Caki2 (cell line): ENCODE results near the gene KCNS1. TPM values are rescaled to one million over a fixed set of nuclear protein-coding genes. Genes with fewer than 3 reads are reported as not detected.
"Not testable (repeated sequence)": the region's sequence is repeated elsewhere in the genome, so short reads cannot be mapped to it uniquely, and the experiment has no call there.

Experiments used
- DNase-seq: peaks from one replicate; pipeline ENCODE4 v3.0.0-alpha.2; 2015; ENCODE audit warnings: low read depth
- in situ Hi-C: cut with HindIII; loops from 2 replicates; pipeline ENCODE4 v1.10.0; 2016; ENCODE audit warnings: low sequenced_read_pairs, low pct_unique_long_range_greater_than_20kb, mixed read lengths
- total RNA-seq: library from RNA; depleted of rRNA; stranded (reverse); fragments of >200 nt; shearing (Covaris generic); gene quantifications from 2 replicates; pipeline ENCODE4 v1.2.3, GENCODE V29; 2014; ENCODE audit warnings: low replicate concordance

Gene KCNS1
- total RNA-seq, 1 experiment from 2014 or later = not detected

DNA sequence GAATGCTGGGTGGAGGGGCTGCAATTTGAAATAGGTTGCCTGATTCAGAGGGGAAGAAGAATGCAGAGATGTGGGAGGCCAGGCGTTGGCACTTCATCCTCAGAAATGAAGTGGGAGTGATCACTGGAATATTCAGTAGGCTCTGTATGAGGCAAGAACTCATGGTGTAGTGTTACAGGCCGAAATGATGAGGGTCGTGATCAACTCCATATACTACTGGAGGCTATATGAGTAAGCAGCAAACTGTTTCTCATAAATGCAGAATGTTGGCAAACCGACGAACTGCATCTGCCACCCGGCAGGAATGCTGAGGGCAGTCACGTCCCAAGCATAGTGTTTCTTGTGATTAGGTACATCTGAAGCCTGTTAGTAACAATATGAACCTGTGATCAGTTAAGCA is 12.7 kb downstream of the KCNS1 start:
- in situ Hi-C loops = no loop called here
- peak; percentile 59 for DNase-seq

GRCh38 chr20:45087814-45088213 is 13.1 kb downstream of the KCNS1 start:
- DNase-seq = no peak
- in situ Hi-C loops = no loop called here

- in situ Hi-C loops = no loop called here
- DNase-seq = no peak
Measured at GRCh38 chr20:45087097-45087790, 13.7 kb downstream of the KCNS1 start.

DNA sequence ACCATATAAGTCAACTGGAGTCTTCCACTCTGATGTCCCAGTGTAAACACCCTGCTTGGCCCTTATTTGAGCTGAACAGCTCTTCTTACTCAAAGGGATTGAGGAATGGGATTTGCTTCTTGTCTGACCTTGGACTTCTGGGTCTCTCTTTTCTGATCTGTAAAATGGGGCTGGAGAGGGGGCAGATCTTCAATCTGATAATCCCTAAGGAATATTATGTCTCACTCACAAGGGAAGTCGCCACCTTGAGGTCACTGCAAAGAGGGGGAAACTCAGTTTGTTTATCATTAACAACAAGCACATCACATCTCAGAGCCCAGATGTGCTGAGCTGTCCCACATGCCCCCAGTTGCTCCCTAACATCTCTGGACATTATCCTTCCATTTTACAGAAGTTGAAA is 15.1 kb downstream of the KCNS1 start:
- in situ Hi-C loops = no loop called here

GRCh38 chr20:45085289-45085688 is 15.6 kb downstream of the KCNS1 start:
- in situ Hi-C loops = no loop called here
- DNase-seq = no peak

More for the DNA sequence above, 15.1 kb downstream of the KCNS1 start:
- no peak for DNase-seq

DNA sequence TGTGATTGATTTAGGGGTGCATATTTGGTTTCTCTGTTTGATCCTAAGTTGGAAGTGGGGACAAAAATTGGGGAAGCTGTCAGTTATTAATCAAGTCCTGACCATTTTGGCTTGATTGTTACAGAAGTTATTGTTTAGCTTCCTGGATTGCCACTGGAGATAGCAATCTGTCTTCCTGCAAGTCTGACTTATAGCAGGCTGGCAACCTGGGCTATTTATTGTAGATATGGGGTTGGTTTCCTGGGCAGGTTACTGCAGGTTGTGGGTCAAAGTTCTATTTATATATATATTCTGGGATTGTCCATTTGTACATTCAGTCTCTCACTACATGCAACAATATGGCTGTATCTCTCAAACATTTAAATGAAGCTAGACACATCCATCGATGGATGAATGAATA is 17.8 kb downstream of the KCNS1 start:
- in situ Hi-C loops = no loop called here
- DNase-seq = no peak

DNA sequence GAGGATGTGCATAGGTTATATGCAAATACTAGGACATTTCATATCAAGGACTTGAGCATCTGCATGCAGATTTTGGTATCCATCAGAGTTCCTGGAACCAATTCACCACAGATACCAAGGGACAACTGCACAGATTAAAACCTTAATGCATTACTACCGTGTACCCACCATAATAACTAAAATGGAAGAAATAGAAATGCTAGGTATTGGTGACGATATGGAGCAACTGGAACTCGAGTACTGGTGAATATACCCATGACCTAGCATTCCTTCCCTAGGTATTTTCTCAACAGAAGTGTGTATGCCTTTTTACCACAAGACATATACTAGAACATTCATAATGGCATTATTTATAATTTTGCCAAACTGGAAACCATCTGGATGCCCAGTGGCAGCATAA is 18.5 kb downstream of the KCNS1 start:
- in situ Hi-C loops = no loop called here
- DNase-seq = no peak

DNA sequence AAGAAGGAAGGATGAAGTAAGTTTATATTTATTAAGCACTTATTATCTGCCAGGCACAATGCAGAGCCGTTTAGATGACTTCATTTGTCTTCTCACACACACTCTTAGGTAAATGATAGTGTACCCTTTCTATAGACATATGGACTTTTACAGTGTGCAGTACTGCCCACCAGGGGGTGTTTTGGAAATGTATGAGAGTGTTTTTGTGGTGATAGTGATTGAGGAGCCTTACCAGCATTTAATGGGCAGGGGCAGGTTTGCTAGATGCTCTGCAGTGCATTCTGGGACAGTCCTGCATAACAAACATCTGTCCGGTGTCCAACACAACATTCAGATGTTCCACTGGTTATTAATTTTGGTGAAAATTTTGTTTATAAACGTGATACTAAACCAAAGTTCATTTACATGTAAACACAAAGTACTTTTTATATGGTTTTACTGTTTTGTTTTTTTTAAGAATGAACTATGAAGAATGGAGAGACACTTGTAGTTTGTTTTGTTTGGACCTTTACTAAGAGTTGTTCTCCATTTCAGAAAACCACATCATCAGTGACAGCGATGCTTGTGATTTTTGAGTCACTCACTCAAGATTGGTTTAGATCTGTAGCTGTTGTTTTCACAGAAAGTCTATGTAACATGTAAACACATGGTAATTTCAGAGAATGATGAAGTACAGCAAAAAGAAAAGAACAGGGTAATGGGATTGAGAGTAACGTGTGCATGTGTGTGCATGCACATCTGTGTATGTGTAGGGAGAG is 19.9 kb downstream of the KCNS1 start:
- in situ Hi-C loops = no loop called here
- no peak for DNase-seq

DNA sequence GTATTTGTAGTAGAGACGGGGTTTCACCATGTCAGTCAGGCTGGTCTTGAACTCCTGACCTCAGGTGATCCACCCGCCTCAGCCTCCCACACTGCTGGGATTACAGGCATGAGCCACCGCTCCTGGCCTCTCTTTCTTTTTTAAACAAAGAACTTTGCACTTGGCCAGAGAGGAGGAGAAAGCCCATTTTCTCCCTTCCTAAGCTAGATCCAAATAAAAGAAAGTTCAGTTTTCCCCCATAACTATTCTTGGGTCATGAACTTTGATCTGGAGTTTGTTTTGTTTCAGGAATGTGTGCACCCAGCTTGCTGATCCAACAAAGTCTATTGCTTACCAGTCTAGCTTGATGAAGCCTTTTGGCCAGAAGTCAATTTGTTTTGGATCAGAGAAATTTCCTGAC is 23.4 kb downstream of the KCNS1 start:
- no peak for DNase-seq
- in situ Hi-C loops = no loop called here

DNA sequence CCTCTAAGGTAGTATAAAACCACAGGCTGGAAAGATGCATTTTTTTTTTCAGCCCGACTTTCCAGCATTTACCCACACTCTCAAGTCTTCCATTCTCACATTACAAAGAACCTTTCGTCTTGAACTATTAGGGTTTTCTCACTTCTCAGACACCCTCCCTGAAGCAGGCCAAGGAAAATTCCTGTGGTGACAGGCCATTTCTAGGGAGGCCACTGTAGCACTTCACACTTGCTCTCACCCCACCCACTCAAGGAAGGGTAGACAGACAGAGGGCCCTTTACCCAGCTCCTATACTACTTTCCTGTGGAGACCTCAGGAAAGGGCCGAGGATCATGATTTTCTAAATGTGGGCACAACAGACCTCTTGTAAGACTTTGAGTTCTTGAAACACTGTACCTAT is 27.7 kb downstream of the KCNS1 start:
- DNase-seq = no peak
- in situ Hi-C loops = no loop called here

DNA sequence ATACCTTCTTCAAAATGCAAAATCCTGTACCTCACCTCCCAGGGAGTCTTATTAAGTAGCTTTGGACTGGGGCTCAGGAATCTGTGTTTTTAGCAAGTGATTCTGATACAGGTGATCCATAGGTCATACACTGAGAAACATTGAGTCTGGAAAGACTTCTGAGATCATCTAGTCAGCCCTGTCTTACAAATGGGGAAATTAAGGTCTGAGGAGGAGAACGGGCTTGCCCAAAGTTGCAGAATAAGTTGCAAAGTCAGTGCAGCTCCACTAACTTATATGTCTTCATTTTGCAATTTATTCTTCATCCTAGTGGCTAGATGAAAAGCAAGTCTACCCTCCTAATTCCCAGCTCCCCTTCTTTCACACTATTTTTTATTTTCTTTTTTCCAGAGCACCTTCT is 28.9 kb downstream of the KCNS1 start:
- in situ Hi-C loops = no loop called here
- DNase-seq = no peak

GRCh38 chr20:45070932-45071632 is 29.8 kb downstream of the KCNS1 start:
- no peak for DNase-seq
- in situ Hi-C loops = no loop called here

DNA sequence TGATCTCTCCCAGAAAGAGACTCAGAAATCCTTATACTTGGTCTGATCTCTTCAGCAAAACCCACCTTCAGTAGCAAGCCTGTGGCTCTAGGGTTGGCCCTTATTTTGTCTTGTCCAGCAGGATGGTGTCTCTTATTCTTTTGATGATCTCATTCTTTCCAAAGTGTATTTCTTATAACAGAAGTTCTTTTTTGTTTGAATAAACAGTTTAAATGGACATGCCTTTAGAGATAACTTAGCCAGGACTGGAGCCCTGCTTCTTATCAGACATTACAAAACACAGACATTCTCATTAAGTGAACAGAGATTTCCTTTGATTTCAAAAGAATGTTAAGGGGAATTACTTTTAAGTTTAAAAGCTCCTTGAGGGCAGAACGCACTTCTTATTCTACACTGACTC is 31.7 kb downstream of the KCNS1 start:
- in situ Hi-C loops = no loop called here
- no peak for DNase-seq

DNA sequence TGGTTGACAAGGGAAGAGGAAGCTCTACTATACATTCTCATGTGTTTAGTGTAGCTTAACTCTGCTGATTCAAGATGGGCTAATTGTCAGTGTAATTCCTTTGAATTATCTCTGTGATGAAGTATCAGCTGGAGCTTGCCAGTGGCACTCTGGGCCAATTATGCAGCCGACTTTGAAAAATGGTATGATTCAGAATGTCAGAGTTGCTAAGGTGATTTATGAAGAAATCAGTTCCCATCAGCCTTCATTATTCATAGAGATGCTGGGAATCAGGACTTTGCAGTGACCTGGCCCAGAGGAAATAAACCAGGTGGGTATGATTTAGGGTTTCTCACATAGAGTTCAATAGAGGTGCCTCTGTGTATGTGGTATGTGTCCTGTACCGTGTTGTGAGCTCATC is 33.4 kb downstream of the KCNS1 start:
- DNase-seq = no peak
- in situ Hi-C loops = no loop called here

DNA sequence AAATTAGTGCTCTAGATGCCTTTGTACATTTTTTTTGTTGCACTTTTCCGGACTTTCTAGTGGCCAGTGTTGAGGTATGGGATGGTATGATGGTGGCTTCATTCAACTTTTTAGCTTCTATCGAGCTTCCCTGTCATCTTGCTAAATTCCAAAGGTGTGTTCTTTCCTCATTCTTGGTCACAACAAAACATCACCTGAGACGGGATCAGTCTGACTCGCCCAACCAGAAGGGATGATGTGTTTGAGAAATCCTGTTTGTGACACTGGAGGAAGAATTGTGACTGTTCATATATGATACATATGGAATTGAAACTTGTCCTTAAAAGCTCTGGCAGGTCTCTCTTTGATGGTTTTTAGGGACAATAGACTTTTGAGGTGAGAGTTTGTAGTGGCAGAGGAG is 33.8 kb downstream of the KCNS1 start:
- in situ Hi-C loops = no loop called here
- no peak for DNase-seq

DNA sequence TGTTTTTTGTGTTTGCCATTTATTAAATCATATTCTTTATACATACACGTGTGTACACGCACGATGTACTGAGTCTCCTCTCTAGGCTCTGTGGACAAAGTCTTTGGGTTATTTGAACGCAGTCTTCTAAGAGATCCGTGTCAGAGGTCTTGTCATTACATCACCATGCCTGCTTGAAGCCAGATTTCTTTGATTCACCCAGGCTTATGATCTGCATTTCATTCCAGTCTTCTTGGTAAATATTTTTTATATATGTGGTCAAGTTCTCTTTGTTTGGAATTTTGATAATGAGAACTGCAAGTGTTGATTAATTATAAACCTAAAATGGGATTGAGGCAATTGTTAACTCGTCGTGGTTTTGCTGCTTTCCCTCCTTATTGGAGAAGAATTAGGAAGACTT is 34.6 kb downstream of the KCNS1 start:
- no peak for DNase-seq
- in situ Hi-C loops = no loop called here

- DNase-seq = no peak
- in situ Hi-C loops = no loop called here
Measured at GRCh38 chr20:45064812-45065211, 36.1 kb downstream of the KCNS1 start.

DNA sequence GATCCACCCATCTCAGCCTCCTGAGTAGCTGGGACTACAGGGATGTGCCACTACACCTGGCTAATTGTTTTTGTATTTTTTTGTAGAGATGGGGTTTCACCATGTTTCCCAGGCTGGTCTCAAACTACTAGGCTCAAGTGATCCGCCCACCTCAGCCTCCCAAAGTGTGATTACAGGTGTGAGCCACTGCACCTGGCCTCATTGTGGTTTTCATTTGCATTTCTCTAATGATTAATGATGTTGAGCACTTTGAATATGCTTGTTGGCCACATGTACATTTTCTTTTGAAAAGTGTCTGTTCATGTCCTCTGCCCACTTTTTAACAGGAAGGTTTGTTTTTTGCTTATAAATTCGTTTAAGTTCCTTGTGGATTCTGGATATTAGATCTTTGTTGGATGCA is 37.8 kb downstream of the KCNS1 start:
- DNase-seq, in situ Hi-C loops: not testable (repeated sequence)

DNA sequence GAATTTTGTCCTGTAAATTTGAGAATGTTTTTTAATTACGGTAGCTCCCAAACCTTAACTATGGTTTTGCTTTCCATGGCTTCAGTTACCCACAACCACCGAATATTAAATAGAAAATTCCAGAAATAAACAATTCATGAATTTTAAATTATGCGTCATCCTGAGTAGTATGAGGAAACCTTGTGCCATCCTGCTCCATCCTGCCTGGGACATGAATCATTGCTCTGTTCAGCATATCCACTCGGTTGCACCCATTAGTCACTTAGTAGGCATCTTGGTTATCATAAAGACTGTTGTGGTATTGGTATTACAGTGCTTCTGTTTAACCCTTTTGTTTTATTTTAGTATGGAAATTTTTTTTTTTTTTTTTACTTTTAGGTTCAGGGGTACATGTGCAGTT is 39.7 kb downstream of the KCNS1 start:
- in situ Hi-C loops = no loop called here
- peak; percentile 71 for DNase-seq
